Gastroesophageal sphincter (tissue), 4 donors: ENCODE data around the gene FRMD4B. TPM values are rescaled to one million over a fixed set of nuclear protein-coding genes. Genes with fewer than 3 reads are reported as not detected.

ENCODE experiments used
- ATAC-seq: fragments of 150-250 bp; one replicate; pipeline ENCODE4 v1.9.1; 2016; ENCODE audit warnings: mild to moderate bottlenecking, moderate library complexity
- H3K27ac ChIP-seq, 4 donors: fragments of 200-600 bp; sonication (generic) in 3 of 4; 1 replicate in 3 of 4; 2 replicates in 1 of 4; pipeline ENCODE4 v1.5.1; 2016 to 2019
- H3K27me3 ChIP-seq: fragments of 200-600 bp; sonication (generic); one replicate; pipeline ENCODE4 v1.5.1; 2019
- H3K36me3 ChIP-seq, 2 donors: fragments of 200-600 bp; sonication (generic); one replicate each; pipeline ENCODE4 v1.5.1; 2019; ENCODE audit warnings: control low read depth in 1 of 2
- H3K4me1 ChIP-seq, 3 donors: fragments of 200-600 bp; sonication (generic); 1 replicate in 2 of 3; 2 replicates in 1 of 3; pipeline ENCODE4 v1.5.1; 2016 to 2019; ENCODE audit warnings: control low read depth in 2 of 3
- H3K4me3 ChIP-seq, 2 donors: fragments of 200-600 bp; sonication (generic); one replicate each; pipeline ENCODE4 v1.5.1; 2019; ENCODE audit warnings: mild to moderate bottlenecking in 1 of 2, moderate library complexity in 1 of 2
- H3K9me3 ChIP-seq, 3 donors: fragments of 200-600 bp; sonication (generic); one replicate each; pipeline ENCODE4 v1.5.1; 2017 to 2019; ENCODE audit warnings: control low read depth in 2 of 3
- EP300 ChIP-seq: sonication (generic); formaldehyde crosslinking; IDR thresholded peaks from one replicate; pipeline ENCODE4 v1.6.1; 2017; ENCODE audit warnings: antibody characterized with exemption, mild to moderate bottlenecking
- POLR2A ChIP-seq, 2 donors: fragments of 450-650 bp; IDR thresholded peaks; one replicate each; pipeline ENCODE4 v1.6.1; 2017; ENCODE audit warnings: antibody characterized with exemption in 2 of 2, mild to moderate bottlenecking in 2 of 2, moderate library complexity in 1 of 2
- POLR2AphosphoS5 ChIP-seq: sonication (generic); formaldehyde crosslinking; IDR thresholded peaks from one replicate; pipeline ENCODE4 v1.6.1; 2017; ENCODE audit warnings: antibody characterized with exemption
- WGBS, 2 donors: methylation state at CpG; one replicate each; pipeline ENCODE4 v1.1.5; 2018; ENCODE audit warnings: low coverage in 1 of 2; 5-methylcytosine and 5-hydroxymethylcytosine counted together
- total RNA-seq, 4 donors: library from RNA; depleted of rRNA; stranded (reverse); fragments of >200 nt; gene quantifications; one replicate each; pipeline ENCODE4 v1.1.0, GENCODE V29; 2016
- TF ChIP-seq, protein P1 (sequence below), 4 experiments: fragments of 200-600 bp in 2 of 4; fragments of 450-650 bp in 2 of 4; sonication (generic) in 1 of 4; IDR thresholded peaks; one replicate each; pipeline ENCODE4 v1.5.1; 2017 to 2019; ENCODE audit warnings: antibody characterized with exemption in 4 of 4, mild to moderate bottlenecking in 2 of 4, moderate library complexity in 2 of 4

The FRMD4B gene
- total RNA-seq, 4 donors from 2014 or later = 7.1 to 22.3 (median 19.8) TPM

DNA sequence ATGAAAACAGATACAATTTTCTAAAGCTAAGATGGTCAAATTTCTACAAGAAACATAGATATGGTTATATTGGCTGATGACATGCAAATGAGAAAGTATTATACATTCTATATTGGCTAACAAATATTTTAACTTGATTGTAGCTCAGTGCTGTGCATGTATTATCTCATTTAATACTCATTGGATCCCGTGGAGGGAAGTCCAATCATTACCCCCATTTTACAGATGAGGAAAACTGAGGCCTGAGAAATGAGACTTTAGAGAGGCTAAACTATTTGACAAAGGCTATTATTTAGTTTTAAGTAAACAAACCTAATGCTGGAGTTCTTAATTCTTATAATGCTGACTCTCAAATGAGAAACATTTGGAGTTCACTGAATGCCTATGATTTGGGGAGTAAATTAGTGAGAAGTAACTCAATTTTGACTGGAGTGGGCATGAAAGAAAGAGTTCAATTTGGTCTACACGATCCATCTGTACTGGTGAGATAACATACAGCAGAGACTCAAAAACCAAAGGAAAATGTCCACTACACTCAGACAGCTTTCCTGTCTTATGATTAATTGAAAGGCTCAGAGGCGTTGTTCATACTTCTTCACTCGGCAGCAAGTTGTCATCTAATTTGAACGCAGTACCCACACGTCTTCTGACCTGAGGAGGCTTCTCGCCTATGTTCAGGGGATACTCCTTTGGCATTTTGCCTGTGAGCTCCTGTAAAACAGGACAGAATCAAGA is 191.3 kb downstream of the FRMD4B start:
- Histone ChIP-seq H3K27ac (no peak overlapping the region), H3K4me3 (no peak overlapping the region), H3K27me3 (no peaks in the 10 kb centered on the region), H3K36me3 (peaks cover 0 to 14% of the 10 kb centered on the region in 2 donors), H3K4me1 (no peaks in the 10 kb centered on the region), H3K9me3 (no peaks in the 10 kb centered on the region)
- no peak for TF ChIP-seq POLR2AphosphoS5
- TF ChIP-seq, protein P1, sequence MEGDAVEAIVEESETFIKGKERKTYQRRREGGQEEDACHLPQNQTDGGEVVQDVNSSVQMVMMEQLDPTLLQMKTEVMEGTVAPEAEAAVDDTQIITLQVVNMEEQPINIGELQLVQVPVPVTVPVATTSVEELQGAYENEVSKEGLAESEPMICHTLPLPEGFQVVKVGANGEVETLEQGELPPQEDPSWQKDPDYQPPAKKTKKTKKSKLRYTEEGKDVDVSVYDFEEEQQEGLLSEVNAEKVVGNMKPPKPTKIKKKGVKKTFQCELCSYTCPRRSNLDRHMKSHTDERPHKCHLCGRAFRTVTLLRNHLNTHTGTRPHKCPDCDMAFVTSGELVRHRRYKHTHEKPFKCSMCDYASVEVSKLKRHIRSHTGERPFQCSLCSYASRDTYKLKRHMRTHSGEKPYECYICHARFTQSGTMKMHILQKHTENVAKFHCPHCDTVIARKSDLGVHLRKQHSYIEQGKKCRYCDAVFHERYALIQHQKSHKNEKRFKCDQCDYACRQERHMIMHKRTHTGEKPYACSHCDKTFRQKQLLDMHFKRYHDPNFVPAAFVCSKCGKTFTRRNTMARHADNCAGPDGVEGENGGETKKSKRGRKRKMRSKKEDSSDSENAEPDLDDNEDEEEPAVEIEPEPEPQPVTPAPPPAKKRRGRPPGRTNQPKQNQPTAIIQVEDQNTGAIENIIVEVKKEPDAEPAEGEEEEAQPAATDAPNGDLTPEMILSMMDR (IDR thresholded peaks at IDR 0.05) = no peak
- no peak for ATAC-seq
- WGBS, 2 donors = 59 to 66% methylated on average over 7 of the region's 7 CpGs

DNA sequence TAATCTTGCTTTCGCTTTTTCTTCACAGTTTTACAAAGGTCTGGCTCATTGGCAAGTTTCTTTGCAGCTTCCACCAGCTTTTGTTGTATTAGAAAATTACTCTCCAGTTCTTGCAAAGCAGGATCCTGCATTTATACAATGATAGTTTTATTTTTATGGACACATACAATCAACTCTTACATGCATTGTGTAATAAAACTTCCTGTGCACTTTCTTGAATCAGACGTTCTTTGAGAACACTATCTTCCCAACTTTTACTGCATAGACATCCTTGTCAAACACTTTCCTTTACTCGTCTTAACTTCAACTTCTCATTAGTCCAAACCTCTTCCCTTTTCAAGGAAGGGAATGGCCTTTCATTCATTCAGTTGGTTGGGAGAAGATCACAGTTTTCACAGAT is 192.1 kb downstream of the FRMD4B start:
- TF ChIP-seq POLR2AphosphoS5 = no peak
- TF ChIP-seq EP300 = no peak
- TF ChIP-seq POLR2A (IDR thresholded peaks at IDR 0.05) = no peak
- TF ChIP-seq, protein P1 (IDR thresholded peaks at IDR 0.05) = no peak
- no peaks in the 10 kb centered on the region for H3K4me1 ChIP-seq
- no peaks in the 10 kb centered on the region for H3K9me3 ChIP-seq
- WGBS, 2 donors = 78 to 81% methylated on average over 3 of the region's 3 CpGs
- peaks cover 0 to 14% of the 10 kb centered on the region in 2 donors for H3K36me3 ChIP-seq
- H3K27me3 ChIP-seq = no peaks in the 10 kb centered on the region
- ATAC-seq = no peak
- no peak overlapping the region for H3K4me3 ChIP-seq
- H3K27ac ChIP-seq = no peak overlapping the region

DNA sequence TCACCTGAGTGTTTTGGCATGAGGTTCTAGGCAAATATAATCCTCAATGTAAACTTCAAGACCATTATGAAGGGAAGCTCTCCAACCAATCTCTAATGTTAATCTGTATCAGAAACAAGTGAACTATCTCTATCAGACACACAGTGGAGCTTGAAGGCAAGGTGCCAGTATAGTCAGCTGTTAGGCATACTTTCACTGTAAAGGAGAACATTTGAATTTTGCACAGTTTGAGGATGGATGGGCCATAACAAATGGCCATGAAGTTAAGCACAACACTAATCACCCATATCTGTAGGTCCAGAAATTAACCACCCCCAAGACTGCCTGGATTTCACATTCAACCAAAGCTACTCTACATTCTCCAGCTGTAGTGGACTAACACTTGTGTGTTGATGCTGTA is 194.4 kb downstream of the FRMD4B start:
- ATAC-seq = no peak
- no peaks in the 10 kb centered on the region for H3K9me3 ChIP-seq
- no peak overlapping the region for H3K27ac ChIP-seq
- H3K4me1 ChIP-seq = no peaks in the 10 kb centered on the region
- H3K27me3 ChIP-seq = no peaks in the 10 kb centered on the region
- no peak overlapping the region for H3K4me3 ChIP-seq
- peaks cover 0 to 22% of the 10 kb centered on the region in 2 donors for H3K36me3 ChIP-seq
- TF ChIP-seq, protein P1 (IDR thresholded peaks at IDR 0.05) = no peak
- TF ChIP-seq POLR2AphosphoS5 (no peak), POLR2A (IDR thresholded peaks at IDR 0.05) (no peak), EP300 (no peak)

DNA sequence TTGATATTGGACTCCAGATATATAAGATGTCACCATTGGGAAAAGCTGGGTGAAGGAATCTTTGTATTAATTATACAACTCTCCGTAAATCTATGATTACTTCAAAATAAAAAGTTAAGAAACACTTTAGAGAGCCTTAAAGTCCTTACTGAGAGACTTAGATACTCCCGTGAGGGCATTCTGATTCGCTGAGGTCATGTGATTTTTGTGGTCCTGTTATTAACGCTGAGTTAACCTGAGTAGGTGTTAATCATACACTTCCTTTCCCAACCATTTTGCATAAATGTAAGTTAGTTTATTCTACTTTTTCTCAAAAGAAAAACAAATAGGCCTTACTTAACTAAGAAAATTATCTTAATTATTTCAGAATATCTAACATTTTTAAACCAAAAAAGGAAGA is 196.4 kb downstream of the FRMD4B start:
- no peak for ATAC-seq
- Histone ChIP-seq H3K36me3 (peaks cover 0 to 29% of the 10 kb centered on the region in 2 donors), H3K27me3 (no peaks in the 10 kb centered on the region), H3K27ac (no peak overlapping the region), H3K4me3 (no peak overlapping the region), H3K4me1 (no peaks in the 10 kb centered on the region), H3K9me3 (no peaks in the 10 kb centered on the region)
- TF ChIP-seq POLR2A (IDR thresholded peaks at IDR 0.05) (no peak), POLR2AphosphoS5 (no peak), EP300 (no peak)
- TF ChIP-seq, protein P1 (IDR thresholded peaks at IDR 0.05) = no peak
- WGBS, 2 donors = 95% methylated on average over 4 of the region's 4 CpGs; no CpG with 5 or more reads in 1 of the 2 donors

DNA sequence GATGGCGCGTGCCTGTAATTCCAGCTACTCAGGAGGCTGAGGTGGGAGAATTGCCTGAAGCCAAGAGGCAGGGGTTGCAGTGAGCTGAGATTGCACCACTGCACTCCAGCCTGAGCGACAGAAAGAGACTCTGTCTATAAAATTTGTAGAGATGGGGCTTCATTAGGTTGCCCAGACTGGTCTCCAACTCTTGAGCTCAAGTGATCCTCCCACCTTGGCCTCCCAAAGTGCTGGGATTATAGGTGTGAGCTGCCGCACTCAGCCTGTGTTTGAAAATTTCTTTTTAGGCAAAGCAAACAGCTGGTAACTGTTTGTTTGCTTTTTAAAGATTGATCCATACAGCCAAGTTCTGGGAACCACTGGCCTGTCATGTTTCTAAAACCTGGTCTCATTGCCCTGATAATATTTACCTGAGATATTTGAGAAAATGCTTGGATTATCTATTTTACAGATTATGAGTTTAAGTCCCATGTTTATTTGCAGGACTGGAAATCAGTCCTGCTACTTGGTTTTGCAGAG is 199.3 kb downstream of the FRMD4B start:
- no peaks in the 10 kb centered on the region for H3K9me3 ChIP-seq
- no peak for TF ChIP-seq POLR2AphosphoS5
- TF ChIP-seq, protein P1 (IDR thresholded peaks at IDR 0.05) = no peak
- TF ChIP-seq POLR2A (IDR thresholded peaks at IDR 0.05) = no peak
- no peak for TF ChIP-seq EP300
- no peaks in the 10 kb centered on the region for H3K27me3 ChIP-seq
- no peak overlapping the region for H3K27ac ChIP-seq
- H3K36me3 ChIP-seq = peaks cover 0 to 15% of the 10 kb centered on the region in 2 donors
- 93 to 100% methylated on average over 2 of the region's 4 CpGs for WGBS, 2 donors
- H3K4me3 ChIP-seq = no peak overlapping the region
- no peak for ATAC-seq
- no peaks in the 10 kb centered on the region for H3K4me1 ChIP-seq
